Fibroblast of the aortic adventitia (primary cell): ENCODE data around the gene GPR17. TPM values are rescaled to one million over a fixed set of nuclear protein-coding genes. Genes with fewer than 3 reads are reported as not detected.

ENCODE experiments used
- DNase-seq: peaks from one replicate; pipeline ENCODE4 v3.0.0-alpha.2; 2010; ENCODE audit warnings: low read depth
- H3K4me3 ChIP-seq: 2 replicates; pipeline ENCODE4 v1.5.1; 2011; ENCODE audit warnings: low read depth, mild to moderate bottlenecking, control low read depth, low read length, moderate library complexity
- CTCF ChIP-seq: IDR thresholded peaks from 2 replicates; pipeline ENCODE4 v1.5.1; 2011; ENCODE audit warnings: mild to moderate bottlenecking, low read length, control low read depth, inconsistent platforms; ENCODE audit not compliant: insufficient read depth
- total RNA-seq: library from RNA; depleted of rRNA; stranded (reverse); fragments of >200 nt; gene quantifications from 2 replicates; pipeline ENCODE4 v1.2.3, GENCODE V29; 2012; ENCODE audit warnings: low replicate concordance

Gene GPR17
- total RNA-seq, 1 donor = not detected

- TF ChIP-seq CTCF = no peak
- no peak overlapping the region for H3K4me3 ChIP-seq
- no peak for DNase-seq
These were observed 10.3 kb upstream of the GPR17 start for GRCh38 chr2:127635380-127636237.

GRCh38 chr2:127636248-127637235, 9.4 kb upstream of the GPR17 start:
- no peak for DNase-seq
- no peak overlapping the region for H3K4me3 ChIP-seq
- TF ChIP-seq CTCF = no peak

- no peak overlapping the region for H3K4me3 ChIP-seq
- TF ChIP-seq CTCF = no peak
- DNase-seq = no peak
These were observed 8.7 kb upstream of the GPR17 start for GRCh38 chr2:127637236-127637630.

- no peak overlapping the region for H3K4me3 ChIP-seq
- no peak for TF ChIP-seq CTCF
- DNase-seq = peak; percentile 80
These were observed 8.2 kb upstream of the GPR17 start for GRCh38 chr2:127637725-127638252.

DNA sequence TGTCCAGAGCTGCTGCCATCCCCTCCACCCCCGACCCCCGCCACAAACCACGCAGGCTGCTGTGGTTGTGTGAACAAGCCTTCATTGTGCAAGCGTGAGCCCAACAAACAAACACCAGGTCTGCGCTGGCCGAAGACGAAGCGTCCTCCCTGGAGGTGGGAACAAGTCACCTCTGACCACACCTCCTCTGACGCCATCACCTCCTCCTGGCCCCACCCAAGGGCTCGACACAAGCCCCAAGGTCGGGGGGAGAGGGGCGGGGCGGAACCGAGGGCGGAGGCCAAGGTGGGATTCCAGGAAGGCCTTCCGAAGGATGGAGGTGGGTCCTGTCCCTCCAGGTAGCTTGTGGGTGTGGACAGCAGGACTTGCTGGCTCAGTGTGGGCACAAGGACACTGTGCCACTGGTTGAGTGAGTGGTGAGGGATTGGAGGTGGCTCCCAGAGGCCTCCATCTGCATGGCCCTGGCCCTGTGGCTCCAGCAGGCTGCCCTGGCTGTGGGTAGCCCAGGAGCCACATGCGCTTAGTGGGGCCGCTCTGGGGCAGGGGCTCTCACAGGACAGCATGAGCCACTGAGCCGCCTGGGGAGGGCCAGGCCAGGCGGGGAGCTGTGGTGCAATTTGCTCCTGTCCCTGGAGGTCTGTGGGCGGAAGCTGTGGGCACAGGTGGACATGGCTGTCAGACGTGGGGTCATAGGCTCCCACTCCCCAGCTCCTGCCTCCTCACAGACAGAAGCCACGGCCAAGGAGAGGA, 7.4 kb upstream of the GPR17 start:
- H3K4me3 ChIP-seq = no peak overlapping the region
- DNase-seq = no peak
- TF ChIP-seq CTCF = no peak

DNA sequence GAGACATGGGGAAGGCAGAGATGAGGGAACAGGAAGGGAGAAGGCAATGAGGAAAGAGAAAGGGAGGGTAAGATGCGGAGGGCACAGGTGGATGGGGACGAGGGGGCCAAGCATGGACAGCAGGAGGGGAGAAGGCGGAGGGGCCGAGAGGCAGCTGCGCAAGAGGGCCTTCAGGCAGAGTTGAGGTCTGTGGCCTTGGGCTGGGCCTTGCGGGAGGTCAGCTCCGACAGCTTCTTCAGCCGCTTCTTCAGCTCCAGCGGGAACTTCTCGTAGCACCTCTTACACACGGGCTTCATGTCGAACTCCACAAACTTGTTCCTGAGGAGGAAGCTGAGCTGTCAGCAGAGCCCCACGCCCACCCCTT, 6.9 kb upstream of the GPR17 start:
- TF ChIP-seq CTCF = no peak
- no peak for DNase-seq
- H3K4me3 ChIP-seq = no peak overlapping the region
